GM12801 (cell line): ENCODE data around the gene ADIRF.

Experiments
- CTCF ChIP-seq: IDR thresholded peaks from one replicate; pipeline ENCODE4 v1.5.1; 2011; ENCODE audit warnings: control low read depth; ENCODE audit not compliant: insufficient read length; ENCODE audit errors: extremely low read depth

Gene ADIRF

GRCh38 chr10:86976362-86977056 is 8.2 kb downstream of the ADIRF start:
- TF ChIP-seq CTCF = no peak

GRCh38 chr10:86979296-86979818 is 11.1 kb downstream of the ADIRF start:
- no peak for TF ChIP-seq CTCF

GRCh38 chr10:86979977-86980448 is 11.7 kb downstream of the ADIRF start:
- no peak for TF ChIP-seq CTCF

GRCh38 chr10:86981716-86982115 is 13.4 kb downstream of the ADIRF start:
- no peak for TF ChIP-seq CTCF

GRCh38 chr10:86988520-86988919 is 20.2 kb downstream of the ADIRF start:
- no peak for TF ChIP-seq CTCF

- no peak for TF ChIP-seq CTCF
These were observed 24.2 kb downstream of the ADIRF start for GRCh38 chr10:86992456-86992855.

GRCh38 chr10:86992929-86993328 is 24.6 kb downstream of the ADIRF start:
- no peak for TF ChIP-seq CTCF
